ENCODE results near the gene RAD9B.
A peak's percentile ranks its signal among the peaks of the same experiment; 100 is the strongest.

Gene RAD9B

DNA sequence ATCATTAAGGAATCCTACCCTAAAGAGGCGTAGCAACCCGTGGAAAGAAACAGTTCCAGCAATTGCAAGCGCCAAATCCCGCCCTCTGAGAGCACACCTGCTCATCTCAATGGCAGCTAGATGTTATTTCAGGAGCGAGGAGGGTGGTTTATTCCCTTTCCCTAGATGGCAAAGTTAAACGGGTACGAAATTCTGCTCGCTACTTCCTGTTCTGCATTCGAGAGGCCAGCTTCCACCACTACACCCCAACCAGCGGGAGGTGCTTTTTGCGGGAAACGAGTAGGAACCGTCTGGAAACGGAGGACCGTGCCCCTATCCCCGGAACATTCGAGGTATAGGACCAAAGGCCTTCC, 756 bp upstream of the RAD9B start:
- DNase-seq, result peak; percentile 38
- Histone ChIP-seq H3K4me1 (no peaks in the 10 kb centered on the region; the same call in 1 of the 2 replicates), H3K9me3 (no peaks in the 10 kb centered on the region; the same call in 1 of the 2 replicates), H3K27me3 (no peaks in the 10 kb centered on the region), H3K4me3 (ENCODE audit: low read depth, low read length) (peak overlapping the region; percentile 92), H3K36me3 (peaks cover 4% of the 10 kb centered on the region)
- TF ChIP-seq, protein P1, sequence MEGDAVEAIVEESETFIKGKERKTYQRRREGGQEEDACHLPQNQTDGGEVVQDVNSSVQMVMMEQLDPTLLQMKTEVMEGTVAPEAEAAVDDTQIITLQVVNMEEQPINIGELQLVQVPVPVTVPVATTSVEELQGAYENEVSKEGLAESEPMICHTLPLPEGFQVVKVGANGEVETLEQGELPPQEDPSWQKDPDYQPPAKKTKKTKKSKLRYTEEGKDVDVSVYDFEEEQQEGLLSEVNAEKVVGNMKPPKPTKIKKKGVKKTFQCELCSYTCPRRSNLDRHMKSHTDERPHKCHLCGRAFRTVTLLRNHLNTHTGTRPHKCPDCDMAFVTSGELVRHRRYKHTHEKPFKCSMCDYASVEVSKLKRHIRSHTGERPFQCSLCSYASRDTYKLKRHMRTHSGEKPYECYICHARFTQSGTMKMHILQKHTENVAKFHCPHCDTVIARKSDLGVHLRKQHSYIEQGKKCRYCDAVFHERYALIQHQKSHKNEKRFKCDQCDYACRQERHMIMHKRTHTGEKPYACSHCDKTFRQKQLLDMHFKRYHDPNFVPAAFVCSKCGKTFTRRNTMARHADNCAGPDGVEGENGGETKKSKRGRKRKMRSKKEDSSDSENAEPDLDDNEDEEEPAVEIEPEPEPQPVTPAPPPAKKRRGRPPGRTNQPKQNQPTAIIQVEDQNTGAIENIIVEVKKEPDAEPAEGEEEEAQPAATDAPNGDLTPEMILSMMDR (IDR thresholded peaks at IDR 0.05; ENCODE audit: low read depth, low read length), result no peak

DNA sequence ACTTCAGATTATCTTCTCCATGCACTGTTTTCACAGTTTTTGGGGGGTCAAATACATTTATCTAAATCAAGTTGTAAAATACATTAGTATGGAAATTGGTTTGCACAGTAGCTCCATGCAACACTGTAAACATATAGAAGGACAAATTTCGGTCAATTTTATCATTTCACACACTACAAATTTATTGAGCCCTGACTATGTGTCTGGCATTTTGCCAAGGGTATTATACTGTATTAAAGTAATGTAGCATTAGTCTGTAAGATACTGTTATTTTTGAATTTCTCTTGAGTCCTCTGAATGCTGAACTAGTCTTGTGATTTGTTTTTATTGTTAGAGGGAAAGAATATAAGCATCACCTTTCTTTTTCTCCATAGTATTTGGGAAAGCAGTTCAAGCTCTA, 1.3 kb downstream of the RAD9B start:
- H3K4me1 ChIP-seq, result no peaks in the 10 kb centered on the region; the same call in 1 of the 2 replicates
- H3K9me3 ChIP-seq, result no peaks in the 10 kb centered on the region; the same call in 1 of the 2 replicates
- H3K27me3 ChIP-seq, result no peaks in the 10 kb centered on the region
- TF ChIP-seq, protein P1 (IDR thresholded peaks at IDR 0.05; ENCODE audit: low read depth, low read length), result no peak
- no peak overlapping the region for H3K4me3 ChIP-seq (ENCODE audit: low read depth, low read length)
- no peak for DNase-seq
- no peaks in the 10 kb centered on the region for H3K36me3 ChIP-seq

DNA sequence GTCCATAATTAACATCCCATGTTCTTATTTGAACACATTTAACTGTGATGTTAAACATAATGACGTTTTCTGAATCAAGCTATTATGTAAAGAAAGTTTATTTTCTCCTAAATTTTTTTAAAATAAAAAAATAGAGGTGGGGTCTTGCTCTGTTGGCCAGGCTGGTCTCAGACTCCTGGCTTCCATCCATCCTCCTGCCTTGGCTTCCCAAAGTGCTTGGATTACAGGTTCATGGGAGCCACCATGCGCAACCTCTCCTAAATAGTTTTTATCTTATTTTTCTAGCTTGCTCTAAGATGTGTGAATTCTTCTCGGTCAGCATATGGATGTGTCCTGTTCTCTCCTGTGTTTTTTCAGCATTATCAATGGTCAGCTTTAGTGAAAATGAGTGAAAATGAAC, 3.2 kb downstream of the RAD9B start:
- Histone ChIP-seq H3K4me1 (no peaks in the 10 kb centered on the region; the same call in 1 of the 2 replicates), H3K36me3 (no peaks in the 10 kb centered on the region), H3K27me3 (no peaks in the 10 kb centered on the region), H3K4me3 (ENCODE audit: low read depth, low read length) (no peak overlapping the region), H3K9me3 (no peaks in the 10 kb centered on the region; the same call in 1 of the 2 replicates)
- TF ChIP-seq, protein P1 (IDR thresholded peaks at IDR 0.05; ENCODE audit: low read depth, low read length), result no peak
- DNase-seq, result no peak

DNA sequence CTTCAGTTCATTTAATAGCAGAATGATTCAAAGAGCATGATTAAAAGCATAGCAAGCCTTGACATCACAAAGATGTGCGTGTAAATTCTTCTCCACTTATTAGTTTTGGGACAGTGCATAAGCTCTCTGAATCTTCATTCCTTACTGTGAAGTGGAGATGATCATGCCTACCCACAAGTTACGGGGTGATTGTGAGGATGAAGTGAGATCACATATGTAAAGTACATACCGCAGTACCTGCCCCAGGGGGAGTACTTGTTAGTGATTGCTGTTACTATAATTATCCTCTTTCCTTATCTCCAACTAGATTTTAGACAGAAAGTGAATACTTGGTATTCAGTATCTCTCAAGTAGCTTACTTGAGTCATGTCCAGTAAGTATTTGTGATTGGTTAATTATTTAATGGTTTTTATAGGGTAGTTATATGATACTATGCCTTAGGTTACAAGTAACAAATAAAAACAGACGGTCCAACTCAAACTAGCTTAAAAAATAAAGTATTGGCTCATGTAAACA, 6.0 kb downstream of the RAD9B start:
- DNase-seq, result no peak
- no peaks in the 10 kb centered on the region for H3K27me3 ChIP-seq
- TF ChIP-seq, protein P1 (IDR thresholded peaks at IDR 0.05; ENCODE audit: low read depth, low read length), result no peak

DNA sequence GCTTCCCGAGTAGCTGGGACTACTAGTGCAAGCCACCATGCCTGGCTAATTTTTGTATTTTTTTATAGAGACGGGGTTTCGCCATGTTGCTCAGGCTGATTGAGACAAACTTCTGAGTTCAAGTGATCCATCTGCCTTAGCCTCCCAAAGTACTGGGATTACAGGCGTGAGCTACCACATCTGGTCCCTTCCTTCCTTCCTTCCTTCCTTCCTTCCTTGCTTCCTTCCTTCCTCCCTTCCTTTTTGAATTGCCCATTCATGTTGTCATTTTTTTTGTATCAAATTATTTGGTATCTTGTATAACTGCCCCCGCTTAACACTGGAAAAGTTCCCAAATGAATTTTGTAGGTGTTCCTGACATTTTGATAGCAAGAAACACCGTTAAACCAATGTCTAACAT, 11.7 kb downstream of the RAD9B start:
- Histone ChIP-seq H3K9me3 (no peaks in the 10 kb centered on the region), H3K27me3 (no peaks in the 10 kb centered on the region), H3K36me3 (no peaks in the 10 kb centered on the region), H3K4me1 (no peaks in the 10 kb centered on the region), H3K4me3 (ENCODE audit: low read depth, low read length) (no peak overlapping the region)
- DNase-seq, result no peak
- TF ChIP-seq, protein P1 (IDR thresholded peaks at IDR 0.05; ENCODE audit: low read depth, low read length), result no peak

More for the DNA sequence above, 6.0 kb downstream of the RAD9B start:
- no peaks in the 10 kb centered on the region for H3K36me3 ChIP-seq
- no peaks in the 10 kb centered on the region; the same call in 1 of the 2 replicates for H3K9me3 ChIP-seq
- H3K4me1 ChIP-seq, result no peaks in the 10 kb centered on the region
- no peak overlapping the region for H3K4me3 ChIP-seq (ENCODE audit: low read depth, low read length)

DNA sequence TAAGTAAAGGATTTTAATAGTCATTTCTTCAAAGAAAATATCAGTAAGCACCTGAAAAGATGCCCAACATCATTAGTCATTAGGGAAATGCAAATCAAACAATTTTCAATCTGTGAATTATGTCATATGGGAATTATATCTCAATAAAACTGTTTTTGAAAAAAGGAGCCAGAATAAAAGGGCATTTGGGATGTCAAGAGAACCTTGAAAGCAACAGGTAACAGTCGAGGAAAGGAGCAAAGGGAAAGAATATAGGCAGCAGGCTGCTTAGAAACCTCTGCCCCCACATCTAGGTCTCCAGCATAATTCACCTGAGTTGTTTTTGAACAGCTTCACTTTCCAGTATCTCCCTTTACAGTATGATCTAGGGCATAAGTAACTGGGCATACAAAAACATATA, 12.2 kb downstream of the RAD9B start:
- TF ChIP-seq, protein P1 (IDR thresholded peaks at IDR 0.05; ENCODE audit: low read depth, low read length), result no peak
- no peak for DNase-seq
- no peak overlapping the region for H3K4me3 ChIP-seq (ENCODE audit: low read depth, low read length)

More for the DNA sequence above, 12.2 kb downstream of the RAD9B start:
- Histone ChIP-seq H3K36me3 (no peaks in the 10 kb centered on the region), H3K9me3 (no peaks in the 10 kb centered on the region), H3K27me3 (no peaks in the 10 kb centered on the region), H3K4me1 (no peaks in the 10 kb centered on the region)
